Raji (cell line): ENCODE measurements around the gene KIAA0753.

Source experiments
- POLR2A ChIP-seq: IDR thresholded peaks from 2 replicates; pipeline ENCODE4 v1.6.1; 2011; ENCODE audit warnings: low read depth, low read length, control low read depth; ENCODE audit not compliant: insufficient read depth

Gene KIAA0753

DNA sequence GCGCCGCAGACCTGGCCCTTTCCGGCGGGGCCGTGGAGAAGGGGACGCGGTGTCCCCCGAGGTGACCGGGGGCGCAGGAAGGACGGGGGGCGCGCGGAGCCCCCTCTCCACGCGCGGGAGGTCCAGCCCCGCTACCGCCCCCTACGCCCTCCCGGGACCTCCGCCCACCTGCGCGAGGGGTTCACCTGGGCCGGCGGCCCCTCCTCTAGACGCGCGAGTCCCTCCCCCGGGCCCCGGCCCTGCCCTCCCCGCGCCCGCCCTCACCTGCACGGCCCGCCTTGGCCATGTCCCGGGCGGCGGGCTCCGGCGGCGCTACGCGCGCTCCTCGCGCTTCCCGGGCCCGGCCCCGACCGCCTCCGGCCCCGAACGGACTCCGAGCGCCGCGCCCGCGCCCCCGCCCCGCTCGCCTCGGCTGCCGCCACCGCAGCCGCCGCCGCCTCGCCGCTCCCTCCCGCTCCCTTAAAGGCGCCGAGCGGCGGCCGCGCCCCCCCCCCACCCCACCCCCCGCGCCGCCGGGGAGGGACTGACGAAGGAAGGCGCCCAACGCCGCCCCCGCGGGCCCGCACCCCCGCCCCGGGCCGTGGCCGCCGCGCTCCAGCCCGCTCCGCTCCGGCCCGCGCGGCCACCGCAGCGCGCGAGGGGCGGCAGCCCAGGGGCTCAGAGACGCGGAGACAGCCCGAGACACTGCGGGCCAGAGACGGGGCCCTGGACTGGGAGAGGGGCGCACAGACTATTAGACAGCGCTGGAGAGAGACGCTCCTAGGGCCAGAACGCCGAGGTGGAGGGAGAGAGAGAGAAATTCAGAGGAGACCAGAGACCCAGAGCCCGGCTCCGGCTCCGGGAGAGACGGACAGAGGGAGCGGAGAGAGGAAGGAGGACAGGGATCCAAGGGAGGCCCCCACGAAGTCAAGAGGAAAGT is 84.1 kb downstream of the KIAA0753 start, which contains the start of gene PITPNM3:
Gene PITPNM3 (minus strand): TSS at position 435 of the 919 bp plus-strand sequence. CDS start 149 bp downstream, at position 286.
- no peak for TF ChIP-seq POLR2A

DNA sequence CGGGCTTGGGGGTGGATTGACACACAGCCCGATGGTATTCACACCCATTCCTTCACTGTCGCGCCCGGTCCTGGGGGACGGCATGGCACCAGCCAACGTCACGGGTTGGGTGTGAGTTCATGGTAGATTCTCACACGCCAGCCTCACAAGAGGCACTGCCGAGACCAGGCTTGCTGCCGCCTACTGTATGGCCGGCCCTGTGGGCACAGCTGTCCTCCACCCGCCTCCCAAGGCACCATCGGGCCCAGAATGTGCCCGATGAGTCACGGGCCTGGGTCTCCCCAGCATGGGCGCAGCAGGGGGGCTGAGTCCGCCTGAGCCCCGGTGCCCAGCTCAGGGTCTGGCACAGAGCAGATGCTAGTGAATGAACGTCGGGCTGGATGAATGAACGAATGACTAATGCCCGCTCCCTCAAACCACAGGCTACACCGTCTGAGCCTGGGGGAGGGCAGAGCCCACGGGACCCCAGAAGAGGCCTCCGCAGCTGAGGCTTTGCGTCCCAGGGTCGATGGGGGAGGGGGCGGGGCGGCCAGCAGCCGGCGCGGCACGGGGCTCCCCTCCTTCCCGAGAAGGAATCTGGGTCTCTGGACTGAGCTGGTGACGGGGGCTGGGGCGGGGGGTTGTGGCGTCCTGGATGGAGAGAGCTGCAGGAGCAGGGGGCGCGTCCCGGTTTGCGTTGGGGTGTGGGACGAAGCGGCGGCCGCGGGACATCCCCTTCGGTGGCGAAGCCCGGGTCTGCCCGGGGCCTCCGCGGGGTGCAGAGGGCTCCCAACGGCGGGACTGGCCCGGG is 85.0 kb downstream of the KIAA0753 start:
- no peak for TF ChIP-seq POLR2A

DNA sequence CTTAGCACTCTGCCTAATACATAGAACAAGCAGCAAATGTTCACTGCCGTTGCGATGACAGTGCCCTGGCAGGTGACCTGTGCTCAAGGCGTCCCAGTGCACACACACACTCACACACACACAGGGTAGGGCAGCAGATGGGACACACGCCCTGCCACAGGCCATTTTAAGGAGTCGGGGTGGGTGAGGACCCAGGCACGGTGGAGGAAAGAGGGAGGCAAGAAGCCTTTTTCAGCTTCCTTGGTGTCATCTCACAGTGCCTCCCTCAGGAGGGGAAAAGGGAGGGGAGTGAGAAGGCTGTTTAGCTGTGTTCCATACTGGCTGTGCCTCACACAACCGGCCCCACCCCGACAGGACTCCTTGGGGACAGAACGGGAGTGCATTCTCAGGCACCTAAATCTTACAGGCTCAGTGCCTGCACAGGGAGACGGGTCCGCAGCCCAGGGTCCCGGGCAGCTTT is 85.6 kb downstream of the KIAA0753 start:
- no peak for TF ChIP-seq POLR2A

GRCh38 chr17:6554342-6554741 is 86.2 kb downstream of the KIAA0753 start:
- no peak for TF ChIP-seq POLR2A

- no peak for TF ChIP-seq POLR2A
Observed at GRCh38 chr17:6551869-6552531, 88.5 kb downstream of the KIAA0753 start.

- no peak for TF ChIP-seq POLR2A
Observed at GRCh38 chr17:6551356-6551755, 89.2 kb downstream of the KIAA0753 start.

- no peak for TF ChIP-seq POLR2A
Observed at GRCh38 chr17:6549384-6550036, 91.0 kb downstream of the KIAA0753 start.

DNA sequence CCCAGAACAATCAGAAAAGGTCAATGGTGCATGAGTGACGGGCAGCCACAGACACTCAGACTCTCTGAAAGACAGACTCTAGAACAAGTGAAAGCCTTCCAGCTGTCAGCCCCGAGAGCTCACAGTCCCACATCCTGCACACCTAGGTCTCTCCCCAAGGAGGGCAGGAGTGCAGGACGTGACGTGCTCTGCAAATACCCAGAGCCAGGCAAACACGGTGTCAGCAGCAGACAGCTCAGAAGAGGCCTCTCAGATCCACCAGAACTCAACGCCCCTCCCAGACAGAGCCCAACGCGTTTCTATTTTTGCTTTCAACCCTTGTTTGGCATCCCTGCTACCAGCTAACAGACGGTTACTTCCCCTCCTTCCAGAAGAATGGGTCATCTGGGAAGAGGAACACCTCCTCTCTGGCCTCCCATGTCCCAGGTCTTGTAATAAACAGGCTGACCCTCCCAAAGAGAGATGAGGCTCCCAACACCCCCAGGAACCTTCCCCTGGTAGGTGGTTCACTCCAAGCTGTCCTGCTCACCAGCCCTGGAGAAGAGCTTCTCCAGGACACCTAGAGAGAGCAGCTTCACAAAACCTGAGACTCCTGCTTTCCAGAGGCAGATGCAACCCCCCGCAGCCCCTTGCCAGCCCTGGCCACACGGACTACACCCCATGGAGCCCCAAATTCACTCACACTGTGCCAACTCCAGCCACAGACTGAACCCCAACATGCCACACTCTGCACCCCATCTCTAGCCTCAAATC is 91.8 kb downstream of the KIAA0753 start:
- no peak for TF ChIP-seq POLR2A

DNA sequence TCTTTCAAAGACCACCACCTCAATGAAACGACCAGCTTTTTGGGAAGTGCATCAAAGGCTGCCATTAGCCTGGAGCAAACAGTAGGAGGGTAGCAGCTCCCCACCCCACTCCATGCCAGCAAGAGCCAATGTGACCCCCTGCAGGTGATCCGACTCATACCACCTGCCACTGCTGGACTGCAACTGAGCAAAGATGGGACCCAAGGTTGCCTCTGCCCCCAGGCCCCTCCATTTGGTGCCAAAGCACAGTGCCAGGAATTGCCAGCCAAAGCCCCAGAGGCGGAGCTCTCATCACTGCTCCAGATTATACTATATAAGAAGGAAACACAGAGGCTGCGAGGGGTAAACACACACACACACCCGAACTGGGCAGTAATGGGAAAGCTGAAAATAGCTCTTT is 92.5 kb downstream of the KIAA0753 start:
- TF ChIP-seq POLR2A: no peak

DNA sequence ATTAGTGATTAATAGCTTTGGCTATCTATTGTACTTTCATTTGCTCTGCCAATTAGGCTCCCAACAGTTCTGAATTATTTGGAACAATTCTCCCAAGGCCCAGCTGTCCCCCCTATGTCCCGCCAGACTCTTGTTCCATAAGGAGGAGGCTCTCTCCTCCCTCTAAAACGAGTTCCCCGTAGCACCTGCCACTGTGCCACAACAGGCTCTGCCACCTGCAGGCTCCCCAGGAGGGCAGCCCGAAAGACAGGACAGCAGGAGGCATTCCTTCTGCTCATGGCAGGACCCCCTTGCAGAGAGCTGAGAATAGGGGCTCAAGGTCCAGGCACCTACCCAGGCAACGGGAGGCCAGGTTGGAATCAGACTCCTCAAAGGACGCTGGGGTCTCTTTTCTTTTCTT is 93.2 kb downstream of the KIAA0753 start:
- TF ChIP-seq POLR2A: no peak

- TF ChIP-seq POLR2A: no peak
Observed at GRCh38 chr17:6546069-6546718, 94.3 kb downstream of the KIAA0753 start.

- TF ChIP-seq POLR2A: no peak
Observed at GRCh38 chr17:6545291-6545690, 95.2 kb downstream of the KIAA0753 start.

DNA sequence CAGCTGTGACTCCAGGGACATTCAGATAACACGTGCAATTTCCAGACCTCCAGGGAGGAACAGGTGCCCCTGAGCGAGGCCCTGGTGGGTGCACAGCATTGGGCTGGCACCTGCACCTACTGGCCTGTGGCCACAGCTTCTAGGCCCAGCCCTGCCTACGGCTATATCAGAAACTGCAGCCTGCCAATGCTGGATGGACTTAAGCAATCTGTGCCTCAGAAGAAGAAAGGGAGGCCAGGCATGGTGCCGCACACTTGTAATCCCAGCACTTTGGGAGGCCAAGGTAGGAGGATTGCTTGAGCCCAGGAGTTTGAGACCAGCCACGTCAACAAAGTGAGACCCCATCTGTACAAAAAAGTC is 96.5 kb downstream of the KIAA0753 start:
- TF ChIP-seq POLR2A: no peak

GRCh38 chr17:6543079-6544010 is 97.2 kb downstream of the KIAA0753 start:
- TF ChIP-seq POLR2A: no peak
